Calu3 (cell line): ENCODE data around the gene HTD2. TPM values are rescaled to one million over a fixed set of nuclear protein-coding genes. Genes with fewer than 3 reads are reported as not detected.
A peak's percentile ranks its signal among the peaks of the same experiment; 100 is the strongest.

ENCODE experiments used
- BruUV-seq: library from RNA; stranded (reverse); fragments of 400-500 nt; replicated peaks from 2 replicates; lab custom pipeline; 2021; lab: Mats Ljungman, UMichigan
- CTCF ChIA-PET: fragments of 300-600 bp; sonication (Branson Sonifier 250); formaldehyde crosslinking; loops from one replicate; lab custom pipeline; 2022; ENCODE audit warnings: antibody characterized with exemption; lab: Charles Lee
- DNase-seq: peaks from one replicate; pipeline ENCODE4 v3.0.0; 2022
- H3K27ac Mint-ChIP-seq: one replicate; pipeline ENCODE4 v1.8.0; 2022; ENCODE audit warnings: mixed read lengths; ENCODE audit not compliant: unreplicated experiment
- H3K27me3 Mint-ChIP-seq: one replicate; pipeline ENCODE4 v1.8.0; 2022; ENCODE audit warnings: mixed read lengths; ENCODE audit not compliant: unreplicated experiment
- H3K36me3 Mint-ChIP-seq: one replicate; pipeline ENCODE4 v1.8.0; 2022; ENCODE audit warnings: mild to moderate bottlenecking, moderate library complexity, mixed read lengths; ENCODE audit not compliant: insufficient read depth, unreplicated experiment
- H3K4me1 Mint-ChIP-seq: one replicate; pipeline ENCODE4 v1.8.0; 2022; ENCODE audit warnings: mild to moderate bottlenecking, low read depth, mixed read lengths; ENCODE audit not compliant: unreplicated experiment
- H3K4me3 Mint-ChIP-seq: one replicate; pipeline ENCODE4 v1.8.0; 2022; ENCODE audit warnings: mild to moderate bottlenecking, low read depth, moderate library complexity, mixed read lengths; ENCODE audit not compliant: unreplicated experiment
- H3K9me3 Mint-ChIP-seq: one replicate; pipeline ENCODE4 v1.8.0; 2022; ENCODE audit warnings: low read depth, mixed read lengths; ENCODE audit not compliant: unreplicated experiment
- CTCF ChIP-seq: fragments of 200-600 bp; IDR thresholded peaks from one replicate; pipeline ENCODE4 v1.8.0; 2022; ENCODE audit warnings: antibody characterized with exemption; ENCODE audit not compliant: unreplicated experiment
- intact Hi-C: fragments of 100-400 bp; cut with micrococcal nuclease; formaldehyde crosslinking; loops from one replicate; pipeline ENCODE4 v1.10.0; 2022; ENCODE audit not compliant: unreplicated experiment
- total RNA-seq: library from RNA; stranded (reverse); gene quantifications from 2 replicates; pipeline ENCODE4 v1.2.3, GENCODE V29; 2022

HTD2 gene
- total RNA-seq, 1 experiment from 2014 or later = 8.5 TPM

- no peak within 1 kb of the TSS for H3K27ac Mint-ChIP-seq
- intact Hi-C loops = loop anchor here (1.0 to 5.0 kb wide), 2 partner anchors 82 to 295 kb away; no protein-coding TSS in a partner anchor
- no peaks in the 10 kb centered on the region for H3K9me3 Mint-ChIP-seq
- H3K4me1 Mint-ChIP-seq = peaks cover 9% of the 10 kb centered on the region
- no peaks in the 10 kb centered on the region for H3K27me3 Mint-ChIP-seq
- peaks cover 14% of the 10 kb centered on the region for H3K36me3 Mint-ChIP-seq
- TF ChIP-seq CTCF = no peak
- CTCF ChIA-PET = no interaction called here
- no TSS peak for BruUV-seq
- H3K4me3 Mint-ChIP-seq = peak within 1 kb of the TSS; percentile 92
- DNase-seq = peak; percentile 81
These were observed 26.4 kb downstream of the HTD2 start, which contains the start of gene PXK for GRCh38 chr3:58332575-58333188. Gene PXK, plus strand, starts transcription at chr3:58332892. Its CDS starts 97 bp downstream, at chr3:58332989.

GRCh38 chr3:58333206-58334012, 27.1 kb downstream of the HTD2 start:
- H3K27ac Mint-ChIP-seq = no peak overlapping the region
- no peak for TF ChIP-seq CTCF
- no peaks in the 10 kb centered on the region for H3K9me3 Mint-ChIP-seq
- H3K36me3 Mint-ChIP-seq = peaks cover 14% of the 10 kb centered on the region
- H3K4me3 Mint-ChIP-seq = peak overlapping the region; percentile 92
- peaks cover 9% of the 10 kb centered on the region for H3K4me1 Mint-ChIP-seq
- TSS peak; percentile 45 for BruUV-seq
- peak; percentile 16 for DNase-seq
- CTCF ChIA-PET = interaction anchor here (0.6 to 1.3 kb wide), 2 partner anchors 19 to 117 kb away, joined by 3 to 4 read pairs; no protein-coding TSS in a partner anchor
- no peaks in the 10 kb centered on the region for H3K27me3 Mint-ChIP-seq
- intact Hi-C loops = loop anchor here (1.0 to 5.0 kb wide), 2 partner anchors 81 to 294 kb away; no protein-coding TSS in a partner anchor

- Mint-ChIP-seq H3K4me1 (peaks cover 9% of the 10 kb centered on the region), H3K27me3 (no peaks in the 10 kb centered on the region), H3K9me3 (no peaks in the 10 kb centered on the region), H3K27ac (no peak overlapping the region), H3K4me3 (peak overlapping the region; percentile 92), H3K36me3 (peaks cover 14% of the 10 kb centered on the region)
- CTCF ChIA-PET = interaction anchor here (0.6 to 1.3 kb wide), 2 partner anchors 19 to 117 kb away, joined by 3 to 4 read pairs; no protein-coding TSS in a partner anchor
- TF ChIP-seq CTCF = no peak
- intact Hi-C loops = loop anchor here (5.0 kb wide), 1 partner anchor 293 kb away; no protein-coding TSS in a partner anchor
- no TSS peak for BruUV-seq
- no peak for DNase-seq
These were observed 27.6 kb downstream of the HTD2 start for GRCh38 chr3:58334013-58334321.

- Mint-ChIP-seq H3K27ac (no peak overlapping the region), H3K9me3 (no peaks in the 10 kb centered on the region), H3K36me3 (peaks cover 14% of the 10 kb centered on the region), H3K4me3 (no peak overlapping the region), H3K27me3 (no peaks in the 10 kb centered on the region), H3K4me1 (peaks cover 9% of the 10 kb centered on the region)
- BruUV-seq = no TSS peak
- no peak for TF ChIP-seq CTCF
- intact Hi-C loops = loop anchor here (5.0 kb wide), 1 partner anchor 293 kb away; no protein-coding TSS in a partner anchor
- CTCF ChIA-PET = interaction anchor here (1.3 kb wide), 1 partner anchor 18 kb away, joined by 4 read pairs; no protein-coding TSS in a partner anchor
- no peak for DNase-seq
These were observed 28.2 kb downstream of the HTD2 start for GRCh38 chr3:58334506-58334884.
